Stimulated activated CD8-positive, alpha-beta memory T cell treated with anti-CD3 and anti-CD28 coated beads, Interleukin-15, amount 100 ng/mL, for 1 hour (primary cell): Measurements from ENCODE around the gene ZFP36.

Experiments
- DNase-seq: peaks from one replicate; pipeline ENCODE4 v3.0.0-alpha.2; 2020; ENCODE audit warnings: low read depth

The ZFP36 gene

GRCh38 chr19:39419003-39419402 is 12.4 kb downstream of the ZFP36 start:
- no peak for DNase-seq

- no peak for DNase-seq
Measured at GRCh38 chr19:39420769-39421168, 14.1 kb downstream of the ZFP36 start.

GRCh38 chr19:39422020-39422419 is 15.4 kb downstream of the ZFP36 start:
- no peak for DNase-seq

DNA sequence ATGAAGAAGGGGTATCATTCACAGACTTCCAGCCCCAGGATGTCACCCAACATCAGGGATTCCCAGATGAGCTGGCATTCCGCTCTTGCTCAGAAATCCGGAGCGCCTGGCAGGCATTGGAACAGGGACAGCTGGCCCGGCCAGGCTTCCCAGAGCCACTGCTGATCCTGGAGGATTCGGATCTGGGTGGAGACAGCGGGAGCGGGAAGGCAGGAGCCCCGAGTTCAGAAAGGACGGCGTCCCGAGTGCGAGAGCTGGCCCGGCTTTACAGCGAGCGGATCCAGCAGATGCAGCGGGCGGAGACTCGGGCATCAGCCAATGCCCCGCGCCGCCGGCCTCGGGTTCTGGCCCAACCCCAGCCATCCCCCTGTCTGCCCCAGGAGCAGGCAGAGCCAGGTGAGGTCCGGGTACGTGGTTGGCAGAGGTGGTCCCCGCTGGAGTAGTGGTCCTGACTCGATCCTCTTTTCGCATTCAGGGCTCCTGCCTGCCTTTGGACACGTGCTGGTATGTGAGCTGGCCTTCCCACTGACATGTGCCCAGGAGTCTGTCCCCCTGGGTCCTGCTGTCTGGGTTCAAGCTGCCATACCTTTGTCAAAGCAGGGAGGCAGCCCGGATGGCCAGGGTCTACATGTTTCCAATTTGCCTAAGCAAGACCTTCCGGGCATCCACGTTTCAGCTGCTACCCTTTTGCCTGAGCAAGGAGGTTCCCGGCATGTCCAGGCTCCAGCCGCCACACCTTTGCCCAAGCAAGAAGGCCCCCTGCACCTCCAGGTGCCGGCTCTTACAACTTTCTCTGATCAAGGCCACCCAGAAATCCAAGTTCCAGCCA is 16.8 kb downstream of the ZFP36 start:
- DNase-seq = no peak

GRCh38 chr19:39424934-39425333 is 18.3 kb downstream of the ZFP36 start:
- no peak for DNase-seq

- no peak for DNase-seq
Measured at GRCh38 chr19:39425744-39426143, 19.1 kb downstream of the ZFP36 start.

- DNase-seq = no peak
Measured at GRCh38 chr19:39426170-39426569, 19.5 kb downstream of the ZFP36 start.

DNA sequence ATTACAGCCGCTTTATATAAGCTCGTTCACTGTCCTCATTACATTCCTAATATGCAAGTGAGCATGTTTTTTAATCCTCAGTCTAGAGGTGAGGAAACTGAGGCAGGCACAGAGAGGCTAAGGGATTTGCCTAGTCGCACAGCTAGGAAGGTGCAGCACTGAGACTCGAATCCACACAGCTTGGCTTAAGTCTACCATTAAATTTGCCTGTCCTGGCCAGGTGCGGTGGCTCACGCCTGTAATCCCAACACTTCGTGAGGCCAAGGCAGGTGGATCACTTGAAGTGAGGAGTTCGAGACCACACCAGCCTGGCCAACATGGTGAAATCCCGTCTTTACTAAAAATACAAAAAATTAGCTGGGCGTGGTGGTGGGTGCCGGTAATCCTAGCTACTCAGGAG is 21.1 kb downstream of the ZFP36 start:
- no peak for DNase-seq

DNA sequence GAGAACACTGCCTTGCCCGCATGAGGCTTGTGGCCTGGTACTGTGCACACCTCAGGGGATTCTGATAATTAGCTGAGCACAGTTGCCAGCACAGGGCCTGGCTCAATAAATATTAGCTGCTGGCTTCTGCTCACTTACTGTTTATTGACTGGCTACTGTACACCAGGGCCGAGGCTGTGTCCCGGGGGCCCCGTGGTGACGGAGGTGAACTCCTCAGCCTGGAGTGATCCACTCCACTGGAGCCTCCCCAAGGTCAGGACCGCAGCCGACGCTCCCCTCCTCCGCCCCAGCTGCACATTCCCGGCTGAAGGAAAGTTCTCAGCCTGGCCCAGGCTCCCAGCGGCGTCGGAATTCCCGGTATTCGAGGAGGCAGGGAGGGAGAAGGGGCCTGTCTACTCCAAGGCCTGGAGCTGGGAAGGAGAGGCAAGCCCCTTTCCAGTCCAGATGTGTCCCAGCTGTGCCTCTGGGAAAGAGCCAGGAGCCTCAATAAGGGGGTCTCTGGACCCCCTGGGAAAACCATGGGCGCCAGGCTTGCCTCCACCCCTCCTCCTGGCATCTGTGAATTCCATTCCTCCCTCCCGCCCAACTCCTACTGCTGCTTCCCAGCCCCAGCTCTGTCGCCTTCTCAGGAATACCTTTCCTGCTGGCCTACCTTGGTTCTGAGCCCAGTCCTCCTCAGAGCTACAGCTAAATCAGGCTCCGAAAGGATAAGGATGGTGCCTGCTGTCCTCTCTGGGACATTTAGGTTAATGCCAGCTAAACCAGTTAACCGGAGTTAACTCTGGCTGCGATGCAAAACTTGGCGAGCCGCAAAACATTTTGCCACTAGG is 21.9 kb downstream of the ZFP36 start:
- no peak for DNase-seq

DNA sequence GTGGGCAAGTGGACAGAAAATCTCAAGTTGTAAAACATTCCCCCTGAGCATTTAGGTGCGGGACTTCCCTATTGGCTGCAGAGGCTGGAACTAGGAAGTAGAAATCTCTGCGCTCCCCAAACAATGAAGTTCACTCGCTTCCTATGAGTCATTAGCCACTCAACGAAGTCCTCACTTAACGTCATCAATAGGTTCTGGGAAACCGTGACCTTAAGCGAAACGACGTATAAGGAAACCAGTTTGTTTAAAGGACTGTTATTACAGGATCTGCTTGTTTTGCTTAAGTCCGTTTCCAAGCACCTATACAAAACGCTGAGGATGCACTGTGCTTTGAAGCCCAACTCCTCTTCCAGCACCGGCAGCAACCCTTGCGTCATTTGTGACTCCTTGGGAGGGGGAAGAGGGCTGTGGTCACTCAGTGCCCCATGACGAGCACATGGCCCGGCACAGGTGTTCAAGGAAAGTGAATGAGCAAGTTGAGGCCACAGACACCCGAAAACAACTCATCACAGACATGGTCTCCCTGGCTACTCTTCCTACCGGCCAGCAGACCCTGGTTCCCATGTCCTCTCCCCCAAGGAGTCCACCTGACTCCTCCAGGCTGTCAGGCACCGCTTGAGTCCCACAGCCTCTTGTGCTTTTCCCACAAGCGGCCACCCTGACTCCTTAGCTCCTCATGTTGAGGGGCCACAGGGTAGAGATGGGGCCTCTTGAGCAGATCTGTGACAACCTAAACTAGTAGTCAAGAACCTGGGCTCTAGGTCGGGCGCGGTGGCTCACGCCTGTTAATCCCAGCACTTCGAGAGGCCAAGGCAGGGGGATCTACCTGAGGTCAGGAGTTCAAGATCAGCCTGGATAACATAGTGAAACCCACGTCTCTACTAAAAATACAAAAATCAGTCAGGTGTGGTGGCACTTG is 24.3 kb downstream of the ZFP36 start:
- no peak for DNase-seq

DNA sequence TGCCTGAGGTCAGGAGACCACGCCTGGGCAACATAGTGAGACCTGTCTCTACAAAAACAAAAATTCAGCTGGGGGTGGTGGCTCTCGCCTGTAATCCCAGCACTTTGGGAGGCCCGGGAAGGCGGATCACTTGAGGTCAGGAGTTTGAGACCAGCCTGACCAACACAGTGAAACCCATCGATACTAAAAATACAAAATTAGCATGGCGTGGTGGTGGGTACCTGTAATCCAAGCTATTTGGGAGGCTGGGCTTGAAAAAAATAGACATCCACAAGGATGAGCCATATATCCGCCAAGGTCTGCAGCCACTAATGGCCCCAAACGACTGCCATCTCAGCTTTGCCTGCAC is 26.0 kb downstream of the ZFP36 start:
- no peak for DNase-seq

GRCh38 chr19:39433480-39434079 is 26.9 kb downstream of the ZFP36 start:
- no peak for DNase-seq

GRCh38 chr19:39434123-39435076 is 27.8 kb downstream of the ZFP36 start:
- DNase-seq = no peak

GRCh38 chr19:39435499-39436349 is 29.1 kb downstream of the ZFP36 start, which contains the start of gene RPS16:
RPS16 (minus strand) TSS chr19:39435949; CDS start chr19:39435895, 54 bp downstream.
- DNase-seq = peak; percentile 99

- DNase-seq = no peak
Measured at GRCh38 chr19:39436350-39436716, 29.7 kb downstream of the ZFP36 start.

GRCh38 chr19:39438270-39438934 is 31.8 kb downstream of the ZFP36 start:
- DNase-seq = no peak

DNA sequence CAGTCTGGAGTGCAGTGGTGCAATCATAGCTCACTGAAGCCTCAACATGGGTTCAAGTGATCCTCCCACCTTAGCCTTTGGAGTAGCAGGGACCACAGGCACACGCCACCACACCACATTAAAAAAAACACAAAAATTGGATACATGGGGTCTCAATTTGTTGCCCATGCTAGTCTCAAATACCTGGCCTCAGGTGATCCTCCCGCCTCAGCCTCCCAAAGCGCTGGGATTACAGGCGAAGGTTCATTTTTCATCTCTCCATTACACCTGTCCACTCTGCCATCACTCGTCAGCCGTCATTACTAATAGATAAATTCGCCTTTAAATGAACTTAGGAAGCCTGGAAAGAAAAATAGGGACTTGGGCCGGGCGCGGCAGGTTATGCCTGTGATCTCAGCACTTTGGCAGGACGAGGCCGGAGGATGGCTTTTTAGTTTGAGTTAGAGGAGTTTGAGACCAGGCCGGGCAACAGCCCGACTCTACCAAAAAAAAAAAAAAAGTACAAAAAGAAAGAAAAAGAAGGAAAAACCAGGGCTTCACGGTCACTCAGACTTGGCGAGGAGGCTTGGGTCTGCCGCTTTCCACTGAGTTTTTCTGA is 38.0 kb downstream of the ZFP36 start:
- no peak for DNase-seq

DNA sequence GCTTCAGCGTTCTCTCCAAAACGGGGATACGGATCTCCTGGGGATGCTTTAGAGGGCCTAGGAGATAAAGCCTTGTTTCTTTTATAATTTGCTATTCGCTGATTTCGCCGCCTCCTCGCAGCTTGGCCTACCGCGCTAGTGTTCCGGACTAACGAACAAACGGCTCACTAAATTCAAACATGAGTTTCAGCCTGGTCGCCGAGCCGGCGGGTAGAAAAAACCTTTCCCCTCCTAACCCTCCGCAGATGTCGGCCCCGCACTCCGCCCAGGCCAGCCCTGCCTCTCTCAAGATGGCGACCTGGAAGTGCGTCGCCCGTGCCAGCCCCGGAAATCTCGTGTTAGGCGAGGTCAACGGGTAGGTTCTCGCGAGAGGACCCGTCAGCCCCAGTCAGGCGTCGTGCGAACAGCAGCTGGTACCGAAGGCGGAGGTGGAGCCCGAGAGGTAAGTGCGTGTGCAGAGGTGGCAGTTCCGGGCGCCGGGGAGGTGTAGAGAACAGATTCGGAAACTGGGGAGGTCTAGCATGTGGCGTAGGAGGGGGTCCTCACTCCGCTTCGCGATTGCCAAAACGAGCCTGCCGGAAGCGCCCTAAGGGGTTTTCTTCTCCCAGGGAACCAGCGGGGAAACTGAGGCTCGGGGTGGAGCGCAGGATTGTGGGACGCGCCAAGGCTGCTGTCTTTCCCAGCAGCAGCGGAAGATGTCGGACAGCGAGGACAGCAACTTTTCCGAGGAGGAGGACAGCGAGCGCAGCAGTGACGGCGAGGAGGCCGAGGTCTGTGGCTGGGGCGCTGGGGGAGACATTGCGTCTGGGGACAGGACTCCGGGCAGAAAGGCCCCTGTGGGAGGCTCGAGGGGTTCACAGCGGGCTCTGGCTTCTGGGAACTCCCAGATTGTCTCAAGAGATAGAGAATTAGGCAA is 38.8 kb downstream of the ZFP36 start, which contains the start of gene SUPT5H:
Gene SUPT5H, plus strand, starts transcription at position 387 of the 916 bp plus-strand sequence. Its CDS starts 309 bp downstream, at position 696.
- peak; percentile 92 for DNase-seq
